ENCODE results near the gene ITGA1. TPM values are rescaled to one million over a fixed set of nuclear protein-coding genes. Genes with fewer than 3 reads are reported as not detected.

Gene ITGA1
- total and polyA plus RNA-seq, 2 donors (not counting 1 experiment from before 2014, with no cell fraction given), result 0.74 TPM; not detected in 1

DNA sequence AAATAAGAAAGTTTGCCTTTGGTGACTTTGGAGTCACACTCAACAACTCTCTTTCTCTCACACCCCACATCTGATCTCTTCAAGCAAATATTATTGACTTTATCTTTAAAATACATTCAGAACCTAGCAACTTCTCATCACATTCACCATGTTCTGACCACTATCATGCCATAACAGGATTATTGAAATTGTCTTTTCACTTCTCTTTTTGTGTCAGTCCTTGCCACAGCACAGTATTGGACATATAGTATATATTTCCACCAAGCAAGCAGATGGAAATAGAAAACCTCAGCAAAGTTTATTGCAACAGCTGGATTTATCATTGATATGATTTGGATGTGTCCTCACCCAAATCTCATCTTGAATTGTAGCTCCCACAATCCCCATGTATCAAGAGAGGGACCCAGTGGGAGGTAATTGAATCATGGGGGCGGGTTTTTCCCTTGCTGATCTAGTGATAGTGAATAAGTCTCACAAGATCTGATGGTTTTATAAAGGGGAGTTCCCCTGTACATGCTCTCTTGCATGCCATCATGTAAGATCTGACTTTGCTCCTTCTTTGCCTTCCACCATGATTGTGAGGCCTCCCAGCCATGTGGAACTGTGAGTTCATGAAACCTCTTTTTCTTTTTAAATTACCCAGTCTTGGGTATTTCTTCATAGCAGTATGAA, 26.9 kb upstream of the ITGA1 start:
- no peak for TF ChIP-seq EZH2 (IDR thresholded peaks at IDR 0.05; ENCODE audit: borderline replicate concordance, insufficient read depth, low read depth, low read length, poor library complexity, severe bottlenecking)
- TF ChIP-seq, protein P1, sequence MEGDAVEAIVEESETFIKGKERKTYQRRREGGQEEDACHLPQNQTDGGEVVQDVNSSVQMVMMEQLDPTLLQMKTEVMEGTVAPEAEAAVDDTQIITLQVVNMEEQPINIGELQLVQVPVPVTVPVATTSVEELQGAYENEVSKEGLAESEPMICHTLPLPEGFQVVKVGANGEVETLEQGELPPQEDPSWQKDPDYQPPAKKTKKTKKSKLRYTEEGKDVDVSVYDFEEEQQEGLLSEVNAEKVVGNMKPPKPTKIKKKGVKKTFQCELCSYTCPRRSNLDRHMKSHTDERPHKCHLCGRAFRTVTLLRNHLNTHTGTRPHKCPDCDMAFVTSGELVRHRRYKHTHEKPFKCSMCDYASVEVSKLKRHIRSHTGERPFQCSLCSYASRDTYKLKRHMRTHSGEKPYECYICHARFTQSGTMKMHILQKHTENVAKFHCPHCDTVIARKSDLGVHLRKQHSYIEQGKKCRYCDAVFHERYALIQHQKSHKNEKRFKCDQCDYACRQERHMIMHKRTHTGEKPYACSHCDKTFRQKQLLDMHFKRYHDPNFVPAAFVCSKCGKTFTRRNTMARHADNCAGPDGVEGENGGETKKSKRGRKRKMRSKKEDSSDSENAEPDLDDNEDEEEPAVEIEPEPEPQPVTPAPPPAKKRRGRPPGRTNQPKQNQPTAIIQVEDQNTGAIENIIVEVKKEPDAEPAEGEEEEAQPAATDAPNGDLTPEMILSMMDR (IDR thresholded peaks at IDR 0.05), result no peak
- H3K4me2 ChIP-seq (replicated peaks; ENCODE audit: low read depth, low read length, poor library complexity, severe bottlenecking), result no peak overlapping the region
- H3K9me3 Mint-ChIP-seq (ENCODE audit: insufficient read depth), result no peaks in the 10 kb centered on the region
- intact Hi-C loops (cut with micrococcal nuclease), result no loop called here
- H3K27me3 ChIP-seq (replicated peaks in 1 of 4; ENCODE audit: control extremely low read depth in 1 of 4, control insufficient read depth in 3 of 4, insufficient read depth in 4 of 4, low read length in 3 of 4), result no peaks in the 10 kb centered on the region
- H3K9me3 ChIP-seq (ENCODE audit: control extremely low read depth in 1 of 3, control insufficient read depth in 2 of 3, insufficient read depth in 1 of 3, low read length in 2 of 3), result no peaks in the 10 kb centered on the region
- no peak overlapping the region for H3K4me3 Mint-ChIP-seq
- H3K27ac Mint-ChIP-seq, result no peak overlapping the region
- ATAC-seq (ENCODE audit: low read depth) (no peak), DNase-seq (no peak)
- ChIA-PET CTCF (no interaction called here), POLR2A (no interaction called here)
- H3K4me1 ChIP-seq (ENCODE audit: control insufficient read depth in 2 of 2, insufficient read depth in 2 of 2, low read length in 2 of 2), result no peaks in the 10 kb centered on the region
- no peak overlapping the region for H3K27ac ChIP-seq (ENCODE audit: low read length in 2 of 2)
- no peak overlapping the region for H2AFZ ChIP-seq (ENCODE audit: insufficient read depth, low read depth, low read length, poor library complexity, severe bottlenecking)
- H3K4me1 Mint-ChIP-seq, result no peaks in the 10 kb centered on the region
- no peak overlapping the region for H3K9ac ChIP-seq (ENCODE audit: low read length)
- H3K79me2 ChIP-seq (ENCODE audit: control insufficient read depth, insufficient read depth, low read length), result no peaks in the 10 kb centered on the region
- no peak overlapping the region for H3K4me3 ChIP-seq (ENCODE audit: control extremely low read depth in 1 of 5, extremely low read depth in 1 of 5, insufficient read depth in 1 of 5, low read depth in 2 of 5, low read length in 4 of 5)
- H3K27me3 Mint-ChIP-seq, result no peaks in the 10 kb centered on the region
- WGBS (ENCODE audit: insufficient coverage), result no CpG with 5 or more reads among the region's 1 CpG
- no peaks in the 10 kb centered on the region for H4K20me1 ChIP-seq (ENCODE audit: control insufficient read depth, insufficient read depth, low read length, poor library complexity, severe bottlenecking)
- H3K36me3 ChIP-seq (replicated peaks in 1 of 2; ENCODE audit: control extremely low read depth in 1 of 2, control insufficient read depth in 1 of 2, extremely low read depth in 1 of 2, insufficient read depth in 2 of 2, low read length in 1 of 2), result no peaks in the 10 kb centered on the region

DNA sequence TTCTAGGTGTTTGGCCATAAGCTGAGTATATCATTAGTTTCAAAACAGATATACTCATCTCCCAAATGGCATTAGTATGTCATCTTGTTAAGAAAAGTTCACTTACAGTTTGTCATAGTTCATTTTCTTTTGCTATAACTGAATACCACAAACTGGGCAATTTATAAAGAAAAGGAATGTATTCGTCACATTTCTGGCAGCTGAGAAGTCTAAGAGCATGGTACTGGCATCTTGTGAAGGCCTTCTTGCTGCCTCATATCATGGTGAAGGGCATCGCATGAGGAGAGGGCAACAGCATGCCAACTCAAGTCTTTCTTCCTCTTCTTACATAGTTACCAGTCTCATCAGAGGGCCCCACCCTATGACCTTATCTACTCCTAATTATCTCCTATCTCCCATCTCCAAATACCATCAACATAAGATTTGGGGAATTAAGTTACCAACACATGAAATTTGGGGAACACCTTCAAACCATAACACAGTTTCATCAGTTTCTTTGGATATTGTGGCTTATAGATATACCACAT, 20.4 kb upstream of the ITGA1 start:
- 90% methylated on average over 2 of the region's 2 CpGs for WGBS (ENCODE audit: insufficient coverage)
- H3K27ac Mint-ChIP-seq, result no peak overlapping the region
- TF ChIP-seq, protein P1 (IDR thresholded peaks at IDR 0.05), result no peak
- TF ChIP-seq EZH2 (IDR thresholded peaks at IDR 0.05; ENCODE audit: borderline replicate concordance, insufficient read depth, low read depth, low read length, poor library complexity, severe bottlenecking), result no peak
- H3K27me3 ChIP-seq (replicated peaks in 1 of 4; ENCODE audit: control extremely low read depth in 1 of 4, control insufficient read depth in 3 of 4, insufficient read depth in 4 of 4, low read length in 3 of 4), result no peaks in the 10 kb centered on the region
- H3K4me3 Mint-ChIP-seq, result no peak overlapping the region
- H3K79me2 ChIP-seq (ENCODE audit: control insufficient read depth, insufficient read depth, low read length), result no peaks in the 10 kb centered on the region
- ChIA-PET POLR2A (no interaction called here), CTCF (no interaction called here)
- intact Hi-C loops (cut with micrococcal nuclease), result no loop called here
- no peaks in the 10 kb centered on the region for H3K4me1 Mint-ChIP-seq
- no peaks in the 10 kb centered on the region for H3K4me1 ChIP-seq (ENCODE audit: control insufficient read depth in 2 of 2, insufficient read depth in 2 of 2, low read length in 2 of 2)
- no peak overlapping the region for H3K4me3 ChIP-seq (ENCODE audit: control extremely low read depth in 1 of 5, extremely low read depth in 1 of 5, insufficient read depth in 1 of 5, low read depth in 2 of 5, low read length in 4 of 5)
- H3K36me3 ChIP-seq (replicated peaks in 1 of 2; ENCODE audit: control extremely low read depth in 1 of 2, control insufficient read depth in 1 of 2, extremely low read depth in 1 of 2, insufficient read depth in 2 of 2, low read length in 1 of 2), result no peaks in the 10 kb centered on the region
- no peak overlapping the region for H3K9ac ChIP-seq (ENCODE audit: low read length)
- no peak for DNase-seq
- H3K9me3 Mint-ChIP-seq (ENCODE audit: insufficient read depth), result no peaks in the 10 kb centered on the region
- no peaks in the 10 kb centered on the region for H3K9me3 ChIP-seq (ENCODE audit: control extremely low read depth in 1 of 3, control insufficient read depth in 2 of 3, insufficient read depth in 1 of 3, low read length in 2 of 3)
- no peak for ATAC-seq (ENCODE audit: low read depth)
- H3K27me3 Mint-ChIP-seq, result no peaks in the 10 kb centered on the region
- H2AFZ ChIP-seq (ENCODE audit: insufficient read depth, low read depth, low read length, poor library complexity, severe bottlenecking), result no peak overlapping the region
- no peak overlapping the region for H3K4me2 ChIP-seq (replicated peaks; ENCODE audit: low read depth, low read length, poor library complexity, severe bottlenecking)
- H4K20me1 ChIP-seq (ENCODE audit: control insufficient read depth, insufficient read depth, low read length, poor library complexity, severe bottlenecking), result no peaks in the 10 kb centered on the region
- H3K27ac ChIP-seq (ENCODE audit: low read length in 2 of 2), result no peak overlapping the region

Measured in B cell (primary cell).